GM10248 (cell line): ENCODE data around the gene ARHGDIA.

Experiments
- CTCF ChIA-PET: fragments of 300-600 bp; sonication (Branson Sonifier 250); formaldehyde crosslinking; extraction: SDS; loops from one replicate; lab custom pipeline; 2021; ENCODE audit warnings: antibody characterized with exemption; lab: Yijun Ruan, JAX
- POLR2A ChIA-PET: fragments of 350-650 bp; sonication (Branson Sonifier 250); formaldehyde crosslinking; extraction: SDS; loops from one replicate; lab custom pipeline; 2020; ENCODE audit warnings: antibody characterized with exemption; lab: Yijun Ruan, JAX
- DNase-seq: peaks from one replicate; pipeline ENCODE4 v3.0.0; 2012; ENCODE audit errors: extremely low spot score
- CTCF ChIP-seq: IDR thresholded peaks from 2 replicates; pipeline ENCODE4 v1.5.1; 2012; ENCODE audit warnings: mild to moderate bottlenecking, low read depth; ENCODE audit errors: extremely low read depth, missing control alignments, control extremely low read depth

The ARHGDIA gene

GRCh38 chr17:81824595-81824994 lies 46.5 kb downstream of the ARHGDIA start:
- ChIA-PET CTCF (interaction anchor here (1.1 to 1.4 kb wide), 2 partner anchors 9 to 90 kb away, joined by 3 read pairs; partner anchors contain the start of gene MCRIP1), POLR2A (no interaction called here)
- no peak for TF ChIP-seq CTCF
- DNase-seq: no peak

GRCh38 chr17:81823820-81824550 lies 47.2 kb downstream of the ARHGDIA start:
- POLR2A ChIA-PET: no interaction called here
- TF ChIP-seq CTCF: no peak
- CTCF ChIA-PET: interaction anchor here (1.4 kb wide), 1 partner anchor 10 kb away, joined by 3 read pairs; the partner anchor contains the start of gene MCRIP1
- DNase-seq: no peak

DNA sequence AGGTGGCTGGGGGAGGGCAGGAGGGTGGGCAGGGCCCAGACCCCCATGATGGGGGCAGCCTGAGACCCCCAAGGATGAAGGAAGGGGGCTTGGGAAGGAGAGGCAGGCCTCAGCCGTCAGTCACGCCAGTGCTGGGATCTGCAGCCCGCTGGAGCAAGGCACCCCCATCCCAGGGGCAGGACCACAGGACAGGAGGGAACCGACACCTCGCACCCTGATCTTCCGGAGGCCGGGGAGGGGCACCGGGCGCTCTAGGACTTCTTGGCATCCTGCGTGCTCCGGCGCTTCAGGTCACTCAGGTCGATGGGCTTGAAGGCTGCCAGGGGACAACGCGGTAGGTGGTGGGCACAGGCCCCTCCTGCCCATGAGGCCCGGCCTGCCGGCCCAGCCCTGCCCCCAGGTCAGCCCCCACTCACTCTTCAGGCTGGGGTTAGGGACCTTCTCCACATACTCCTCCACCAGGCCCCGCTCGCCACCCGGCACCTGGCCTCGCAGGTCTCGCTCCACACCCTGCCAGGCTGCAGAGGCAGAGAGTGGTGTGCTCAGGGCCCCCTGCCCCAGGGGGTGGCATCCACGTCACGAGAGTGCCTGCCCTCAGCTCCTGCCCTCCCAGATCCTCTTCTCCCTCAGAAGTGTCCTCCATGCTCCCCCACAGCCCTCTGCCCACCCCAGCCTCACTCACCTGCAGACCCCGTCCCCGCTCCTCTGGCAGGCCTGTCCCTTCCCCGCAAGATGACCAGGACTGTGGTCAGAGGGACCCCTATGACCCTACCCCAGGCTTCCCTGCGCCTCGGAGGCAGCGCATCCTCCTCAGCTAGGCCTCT lies 47.9 kb downstream of the ARHGDIA start:
- POLR2A ChIA-PET: no interaction called here
- no peak for TF ChIP-seq CTCF
- DNase-seq: no peak
- CTCF ChIA-PET: no interaction called here

DNA sequence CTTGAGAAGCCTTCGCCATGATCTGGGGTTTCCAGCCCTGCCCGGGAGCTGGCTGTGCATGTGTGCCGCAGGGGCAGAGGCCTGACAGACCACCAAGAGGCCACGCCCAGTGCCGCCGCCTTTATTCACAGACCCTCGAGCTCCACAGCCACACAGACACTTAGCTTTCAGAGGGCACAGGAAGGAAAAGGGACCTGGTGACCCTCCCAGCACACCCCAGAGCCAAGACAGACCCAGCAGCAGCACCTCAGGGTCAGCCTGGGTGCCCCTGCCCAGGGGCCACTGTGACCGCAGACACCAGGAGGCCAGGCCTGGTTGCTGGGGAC lies 48.9 kb downstream of the ARHGDIA start:
- ChIA-PET CTCF (no interaction called here), POLR2A (no interaction called here)
- no peak for DNase-seq
- no peak for TF ChIP-seq CTCF

DNA sequence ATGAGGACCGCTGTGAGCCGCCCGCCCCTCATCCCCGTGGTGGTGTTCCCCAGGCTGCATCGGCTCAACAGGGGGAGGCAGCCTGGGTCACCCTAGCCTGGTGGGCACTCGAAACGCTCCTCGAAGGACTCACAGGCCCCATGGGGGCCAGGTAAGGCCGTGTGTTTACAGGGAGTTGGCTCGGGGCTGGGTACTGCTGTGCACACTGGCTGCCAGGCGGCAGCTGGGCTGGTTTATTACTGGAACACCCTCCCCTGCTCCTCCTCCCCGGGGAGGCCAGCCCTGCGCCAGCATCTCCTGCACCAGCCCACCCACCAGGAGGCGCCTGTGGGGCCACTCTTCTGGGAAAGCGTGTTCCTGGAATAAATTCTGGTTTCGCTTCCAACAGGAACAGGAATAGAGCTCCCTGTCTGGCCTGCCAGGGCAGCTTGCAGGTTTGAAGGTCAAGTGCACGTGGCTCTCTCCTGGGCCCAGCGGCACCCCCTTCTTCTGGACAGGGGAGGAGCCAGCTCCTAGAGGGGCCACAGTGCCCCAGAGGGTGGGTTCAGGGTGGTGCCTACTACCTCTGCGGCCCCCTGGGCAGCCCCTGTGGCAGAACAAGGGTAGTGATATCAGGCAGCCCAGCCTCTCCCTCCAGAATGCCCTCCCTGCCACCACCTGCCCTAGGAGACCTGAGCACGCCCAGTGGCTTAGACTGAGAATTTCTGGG lies 49.4 kb downstream of the ARHGDIA start:
- DNase-seq: no peak
- POLR2A ChIA-PET: no interaction called here
- TF ChIP-seq CTCF: no peak
- CTCF ChIA-PET: no interaction called here

DNA sequence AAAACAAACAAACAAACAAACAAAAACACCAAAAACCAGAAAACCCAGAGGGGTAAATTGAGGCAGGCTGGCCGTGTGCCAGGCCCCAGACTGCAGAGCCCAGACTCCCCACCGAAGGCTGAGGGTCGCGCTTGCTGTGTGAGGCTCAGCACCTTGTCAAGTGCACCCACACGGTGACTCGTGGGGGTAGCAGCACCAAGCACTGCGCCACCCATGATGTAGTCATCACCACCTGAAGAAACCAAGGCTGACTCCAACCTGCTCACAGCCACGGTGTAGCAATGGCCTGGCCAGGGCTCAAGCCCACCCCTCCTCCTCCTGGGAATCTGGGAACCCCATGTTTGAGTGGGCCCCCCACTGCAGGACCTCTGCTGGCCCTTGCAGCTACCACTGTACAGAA lies 50.0 kb downstream of the ARHGDIA start:
- TF ChIP-seq CTCF: no peak
- ChIA-PET CTCF (no interaction called here), POLR2A (no interaction called here)
- no peak for DNase-seq
